Activated T-helper 1 cell treated with anti-CD3 and anti-CD28 coated beads, Interleukin-2, amount 50 U/mL, for 16 hours (primary cell): ENCODE results near the gene USH2A.

ENCODE experiments used
- DNase-seq, 2 donors: peaks; one replicate each; pipeline ENCODE4 v3.0.0-alpha.2; 2020; ENCODE audit warnings: low read depth in 1 of 2, low spot score in 1 of 2

The USH2A gene

DNA sequence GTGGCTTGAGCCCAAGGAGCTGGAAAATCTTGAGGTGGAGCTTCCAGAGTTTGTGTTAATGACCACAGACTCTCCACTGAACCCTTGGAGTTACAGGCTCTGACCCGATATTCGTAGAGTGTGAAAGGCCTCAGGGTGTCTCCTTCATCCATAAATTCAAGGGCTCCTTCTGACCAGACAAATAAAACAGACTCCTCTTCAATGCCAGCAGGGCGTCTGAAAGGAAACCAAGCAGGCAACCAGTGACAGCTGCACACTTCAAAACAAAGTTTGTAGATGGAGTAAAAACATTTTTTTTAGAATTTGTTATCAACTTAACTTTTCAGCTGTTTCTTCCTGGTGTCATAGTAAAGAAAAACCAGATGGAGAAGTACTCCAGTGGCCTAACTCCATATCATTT, 695.1 kb downstream of the USH2A start:
- DNase-seq, result no peak

DNA sequence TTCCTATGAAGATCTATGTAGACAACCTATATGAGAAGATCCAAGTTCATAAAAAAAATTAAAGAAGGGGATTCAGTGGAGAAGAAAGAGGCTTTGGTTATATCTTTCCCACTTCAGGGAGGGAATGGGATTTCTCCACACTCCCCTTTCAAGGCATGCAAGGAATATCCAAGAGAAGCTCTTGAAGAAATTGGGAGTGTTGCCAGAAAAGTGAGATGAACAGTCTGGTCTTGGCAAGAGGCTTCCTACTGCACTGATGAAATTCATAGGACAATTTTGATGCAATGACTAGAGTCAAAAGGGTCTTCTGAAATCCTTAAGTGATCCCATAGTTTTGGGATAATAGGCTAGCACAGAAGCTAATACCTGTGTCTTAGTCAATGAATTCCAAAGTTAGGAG, 703.1 kb downstream of the USH2A start:
- DNase-seq, result no peak

DNA sequence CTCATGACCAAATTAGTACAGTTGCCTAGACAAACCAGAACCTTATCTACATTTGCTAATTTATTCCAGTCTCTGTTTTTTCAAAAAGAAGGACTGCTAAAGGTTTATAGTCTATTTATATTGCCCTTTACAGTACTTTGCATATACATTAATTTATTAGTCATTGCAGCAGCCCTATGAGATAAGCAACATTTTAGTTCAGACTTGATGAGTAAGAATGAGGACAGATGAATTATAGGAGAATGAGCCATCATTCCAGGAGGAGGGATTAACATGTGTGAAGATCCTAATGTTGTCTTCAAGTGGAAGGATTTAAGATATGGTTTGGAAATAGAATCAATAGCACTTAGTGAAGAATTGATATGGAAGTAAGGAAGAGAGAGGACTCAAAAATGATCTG, 703.7 kb downstream of the USH2A start:
- DNase-seq, result no peak

DNA sequence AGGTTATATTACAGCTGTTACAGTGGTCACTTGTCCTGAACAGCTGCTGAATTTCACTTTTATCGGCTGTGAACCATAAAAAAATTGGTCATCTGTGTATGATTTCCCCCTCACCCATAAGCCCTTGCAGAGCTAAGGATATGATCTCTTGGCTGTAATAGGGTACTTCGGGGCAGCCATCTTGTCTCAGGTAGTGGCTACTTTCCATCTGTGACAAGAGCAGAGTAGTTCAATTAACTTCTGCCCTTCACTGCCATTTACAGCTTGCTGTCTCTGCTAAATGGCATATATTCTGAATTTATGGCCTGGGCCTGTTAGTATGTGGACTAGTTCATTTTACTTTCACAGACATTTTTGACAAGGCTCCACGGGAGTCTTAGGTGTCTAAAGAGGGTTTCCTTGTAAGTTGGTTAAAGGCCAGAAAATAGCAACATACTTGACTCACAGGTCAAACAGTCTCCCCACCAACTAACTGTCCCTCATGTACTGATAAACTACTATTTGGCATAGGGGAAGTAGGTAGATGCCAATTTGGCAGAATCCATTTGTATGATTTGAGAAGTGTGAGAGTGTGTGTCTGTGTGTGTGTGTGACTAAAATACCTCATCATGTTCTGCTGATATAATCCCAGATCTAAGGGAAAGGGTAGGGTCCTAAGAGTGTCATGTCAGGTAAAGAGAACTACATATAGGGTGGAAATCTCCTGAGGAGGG, 704.5 kb downstream of the USH2A start:
- DNase-seq, result no peak

DNA sequence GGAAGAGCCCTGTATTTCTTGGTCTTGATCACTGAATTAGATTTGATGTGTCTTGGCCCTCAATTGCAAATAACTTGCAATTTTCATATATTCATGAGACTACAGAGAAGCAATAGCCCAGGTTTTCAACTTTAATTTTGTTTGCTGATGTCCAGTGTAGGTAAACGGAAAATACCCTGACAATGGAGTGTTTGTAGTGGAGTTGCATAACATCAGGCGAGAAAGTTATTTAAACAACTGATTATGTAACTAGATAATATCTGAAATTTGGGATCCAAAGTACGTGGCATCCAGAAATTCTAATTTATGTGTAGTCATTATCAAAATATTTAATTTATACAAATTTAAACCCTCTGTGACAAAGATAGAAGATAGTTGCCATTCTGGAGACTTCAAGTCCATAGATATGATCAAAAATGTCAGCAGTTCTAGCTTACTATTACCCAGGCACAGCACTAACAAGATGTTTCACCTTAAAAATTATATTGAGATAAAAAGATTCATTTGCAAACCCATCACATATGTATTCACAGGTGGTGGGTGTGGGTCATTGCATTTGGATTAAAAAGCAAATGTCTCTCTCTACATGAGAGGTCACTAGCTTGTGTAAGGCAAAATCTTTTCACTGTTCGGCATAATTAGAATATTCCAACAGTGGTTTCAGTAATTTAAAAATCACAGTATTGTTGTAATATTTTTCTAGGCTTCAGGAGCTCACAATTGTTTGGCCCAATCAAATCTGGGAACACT, 705.4 kb downstream of the USH2A start:
- DNase-seq, result no peak

DNA sequence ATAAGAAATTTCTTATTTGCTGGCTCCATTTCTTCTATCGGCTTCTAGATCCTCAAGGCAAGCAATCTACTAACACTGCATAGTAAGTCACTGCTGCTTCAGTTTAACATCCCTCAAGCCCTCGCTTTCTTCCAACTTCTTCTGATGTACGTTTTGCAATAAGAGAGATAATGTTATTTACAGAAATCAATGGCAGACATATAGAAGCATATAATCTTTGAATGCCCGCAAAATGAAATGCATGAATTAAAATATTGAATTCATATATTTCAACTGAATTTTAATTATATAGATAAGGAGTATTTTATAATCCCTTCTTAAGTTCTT, 712.4 kb downstream of the USH2A start:
- no peak for DNase-seq

DNA sequence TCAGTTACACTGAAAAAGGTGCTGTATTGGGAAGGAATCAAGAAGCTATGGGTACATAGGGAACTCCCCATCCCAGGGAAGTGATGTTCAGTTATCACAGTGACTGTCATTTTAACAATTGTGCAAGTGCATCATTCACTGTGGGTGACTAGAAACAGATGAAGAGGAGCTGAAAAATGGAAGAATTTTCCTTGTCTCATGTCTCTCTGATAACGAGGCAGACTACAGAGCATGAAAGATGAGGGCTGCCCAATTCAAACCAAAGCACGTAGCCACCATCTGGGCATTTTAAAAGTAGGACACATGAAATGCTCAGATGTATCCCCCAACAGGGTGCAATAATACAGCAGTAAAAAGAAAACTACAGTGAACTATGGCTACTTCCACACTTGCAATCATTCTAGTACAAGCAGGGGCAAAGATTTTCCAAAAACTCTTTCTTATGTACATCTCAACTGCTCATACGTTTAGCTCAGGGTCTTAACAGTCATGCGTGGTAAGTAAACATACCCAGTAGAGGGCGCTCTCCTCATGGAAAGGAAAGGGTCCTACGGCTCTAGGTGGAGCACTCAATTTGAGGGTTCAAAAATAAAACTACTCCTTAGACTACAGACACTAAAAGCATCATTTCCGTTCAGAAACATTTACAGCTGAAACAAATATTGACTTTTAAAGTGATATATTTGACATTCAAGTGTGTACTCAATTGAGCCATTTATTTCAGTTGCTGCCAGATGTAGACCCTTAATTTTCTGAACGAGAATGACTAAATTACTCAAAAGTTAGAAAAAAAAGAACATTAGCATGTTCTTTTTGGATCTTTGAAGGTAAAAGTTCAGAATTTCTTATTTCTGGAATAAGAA, 713.0 kb downstream of the USH2A start:
- no peak for DNase-seq

DNA sequence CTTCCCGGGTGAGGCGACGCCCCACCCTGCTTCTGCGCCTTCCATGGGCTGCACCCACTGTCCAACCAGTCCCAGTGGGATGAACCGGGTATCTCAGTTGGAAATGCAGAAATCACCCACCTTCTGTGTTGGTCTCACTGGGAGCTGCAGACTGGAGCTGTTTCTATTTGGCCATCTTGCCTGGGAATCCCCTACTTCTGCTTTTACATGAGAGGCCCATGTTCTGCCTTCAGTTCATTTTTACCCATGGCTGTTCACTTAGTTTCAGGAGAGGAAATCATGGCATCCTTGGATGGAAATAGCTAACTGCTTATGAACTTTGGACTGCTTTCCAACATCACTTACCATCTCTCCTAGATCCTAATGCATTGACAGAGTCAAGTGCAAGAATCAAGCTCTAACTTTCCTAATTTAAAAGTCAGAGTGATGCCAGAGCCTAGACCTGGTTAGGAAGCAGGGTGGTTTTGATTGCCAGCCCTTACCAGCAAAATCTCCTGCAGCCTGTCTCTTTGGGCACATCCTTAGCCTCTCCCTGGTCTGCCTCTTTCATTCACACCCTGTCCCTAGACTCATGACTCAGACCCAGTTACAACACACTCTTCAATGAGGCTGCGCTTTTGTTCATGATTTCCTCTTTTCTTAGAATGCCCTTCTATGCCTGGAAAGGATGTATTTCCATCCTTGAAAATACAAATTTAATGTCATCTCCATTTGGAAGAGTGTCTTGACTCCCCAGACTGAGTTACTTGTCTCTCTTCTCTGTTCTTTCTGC, 719.0 kb downstream of the USH2A start:
- no peak for DNase-seq

DNA sequence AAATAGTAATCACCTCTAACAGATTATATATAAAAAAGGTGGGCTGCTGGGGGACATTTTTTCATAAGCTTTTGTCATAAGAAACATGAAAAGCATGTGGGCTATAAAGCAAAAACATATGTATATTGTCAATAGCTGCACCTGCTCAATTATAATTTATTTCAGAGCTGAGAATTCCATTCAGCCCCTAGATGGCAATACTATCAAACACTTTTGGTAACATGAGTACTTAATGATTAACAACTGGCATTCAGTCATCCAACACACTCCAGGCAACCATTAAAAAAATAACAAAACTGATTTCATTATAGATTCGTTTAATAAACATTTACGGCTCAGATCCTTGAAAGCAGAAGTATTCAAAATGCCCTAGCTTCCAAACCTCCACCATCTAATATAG, 741.0 kb downstream of the USH2A start:
- no peak for DNase-seq

DNA sequence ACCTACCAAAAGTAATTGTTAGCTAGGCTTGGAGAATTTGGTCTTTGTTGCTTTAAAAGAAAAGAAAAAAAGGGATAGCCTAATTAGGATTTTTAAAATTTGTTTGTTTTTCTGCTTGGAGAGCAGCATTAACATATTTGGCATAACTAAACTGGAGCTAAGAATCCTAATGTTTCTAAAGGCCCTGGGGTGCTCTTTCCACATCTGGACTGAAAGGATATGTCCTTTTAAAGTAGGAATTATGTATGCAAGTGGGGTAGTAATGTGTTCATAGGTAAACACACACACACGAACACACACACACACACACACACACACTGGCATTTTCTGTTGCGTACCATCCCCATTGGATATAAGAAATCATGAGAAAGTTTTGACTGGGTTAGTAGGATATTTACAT, 742.2 kb downstream of the USH2A start:
- DNase-seq, result no peak

DNA sequence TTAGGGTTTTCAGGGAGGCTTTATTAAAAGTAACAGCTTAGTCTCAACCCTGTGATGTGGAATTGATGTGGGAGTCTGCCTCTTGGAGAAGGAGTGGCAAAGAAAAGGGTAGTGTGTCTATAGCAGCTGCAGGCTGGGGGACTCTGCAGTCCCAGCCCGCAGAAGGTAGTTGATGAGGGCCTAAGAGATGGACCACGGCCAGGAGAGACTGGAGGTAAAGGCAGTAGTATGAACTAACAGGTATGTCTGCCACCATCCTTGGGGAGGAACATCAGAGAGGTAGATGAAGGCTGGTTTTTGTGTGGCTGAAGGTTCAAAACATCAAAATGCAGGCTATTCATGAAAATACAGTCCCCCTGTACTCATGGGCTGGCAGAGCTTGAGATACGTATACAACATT, 744.0 kb downstream of the USH2A start:
- DNase-seq, result no peak

DNA sequence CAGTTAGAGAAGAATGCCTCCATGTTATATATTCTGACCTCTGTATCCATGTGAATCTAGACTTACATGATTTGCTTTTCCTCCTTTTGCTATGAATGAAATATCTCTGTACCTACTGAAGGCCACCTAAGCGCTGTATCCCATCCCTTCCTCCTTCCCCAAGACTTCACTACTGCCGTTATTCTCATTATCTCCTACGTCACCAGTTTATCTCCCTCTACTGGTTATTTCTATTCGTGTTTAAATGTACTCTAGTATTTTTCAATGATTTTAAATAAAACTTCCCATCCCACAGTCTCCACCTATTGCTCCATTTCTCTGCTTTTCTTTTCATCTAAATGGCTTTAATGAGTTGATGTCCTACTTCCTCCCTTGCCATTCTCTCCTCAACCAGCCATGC, 746.1 kb downstream of the USH2A start:
- DNase-seq, result no peak

DNA sequence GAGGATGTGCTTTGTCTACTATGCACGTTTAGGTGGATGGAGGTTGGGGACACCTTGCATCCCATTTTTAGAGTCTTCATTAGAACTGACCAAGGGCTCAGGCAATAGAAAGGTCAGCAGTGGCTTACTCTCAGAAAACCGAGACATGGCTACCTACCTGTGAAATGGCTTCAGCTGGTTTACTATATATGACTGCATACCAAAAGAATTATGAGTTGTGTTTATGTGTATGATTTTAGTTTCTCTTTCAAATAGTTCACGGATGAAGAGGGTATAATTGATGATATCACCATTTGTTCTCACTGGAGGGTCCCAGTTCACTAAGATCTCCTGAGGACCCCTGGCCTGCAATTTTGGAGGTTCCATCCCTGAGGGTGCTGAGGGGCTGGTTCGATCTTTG, 749.3 kb downstream of the USH2A start:
- DNase-seq, result no peak

DNA sequence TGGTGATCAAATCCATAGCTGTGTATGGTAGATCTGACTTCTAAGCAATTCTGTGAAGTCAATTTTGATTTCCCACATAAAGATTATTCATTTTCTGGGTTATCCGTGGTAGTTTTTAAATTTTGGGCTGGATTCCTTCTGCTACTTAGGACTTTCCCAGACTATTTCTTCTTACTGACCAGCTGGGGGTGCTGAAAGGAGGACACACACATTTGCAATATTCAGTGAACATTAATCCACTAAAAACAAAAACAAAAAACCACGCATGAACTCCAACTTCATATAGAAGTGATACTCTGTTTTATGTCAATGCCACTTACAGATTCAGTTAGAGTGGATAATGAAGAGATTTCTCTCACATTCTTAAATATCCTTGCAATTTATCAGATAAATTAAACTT, 750.8 kb downstream of the USH2A start:
- DNase-seq, result no peak

DNA sequence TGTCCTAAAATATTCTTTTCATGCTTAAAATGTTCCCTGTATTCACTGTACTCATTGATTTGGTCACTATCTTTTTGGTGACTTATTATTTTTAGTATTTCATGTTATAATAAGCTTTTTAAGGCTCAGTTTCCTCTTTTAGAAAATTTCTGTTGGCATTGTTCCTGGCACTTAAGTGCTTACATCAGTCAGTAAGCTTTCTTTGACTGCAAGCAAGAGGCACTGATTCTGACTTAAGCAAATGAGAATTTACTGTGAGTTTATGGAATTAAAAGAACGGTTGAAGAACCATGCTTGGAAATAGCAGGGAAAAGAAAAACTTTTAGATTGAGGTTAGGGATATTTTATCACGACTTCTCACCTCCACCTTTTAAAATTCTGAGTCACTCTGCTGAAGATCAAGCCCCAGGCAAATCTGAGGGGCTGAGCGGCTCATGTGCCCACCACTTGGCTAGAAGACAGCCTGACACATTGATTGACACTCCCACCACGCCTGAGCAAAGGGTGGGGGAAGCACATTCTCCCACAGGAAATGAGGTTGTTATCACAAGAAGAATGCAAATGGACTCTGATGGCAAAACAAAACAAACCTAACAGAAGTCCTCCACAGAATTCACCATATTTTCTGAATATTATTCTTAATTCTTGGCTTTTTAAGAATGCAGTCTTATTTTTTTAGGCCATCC, 753.3 kb downstream of the USH2A start:
- no peak for DNase-seq

DNA sequence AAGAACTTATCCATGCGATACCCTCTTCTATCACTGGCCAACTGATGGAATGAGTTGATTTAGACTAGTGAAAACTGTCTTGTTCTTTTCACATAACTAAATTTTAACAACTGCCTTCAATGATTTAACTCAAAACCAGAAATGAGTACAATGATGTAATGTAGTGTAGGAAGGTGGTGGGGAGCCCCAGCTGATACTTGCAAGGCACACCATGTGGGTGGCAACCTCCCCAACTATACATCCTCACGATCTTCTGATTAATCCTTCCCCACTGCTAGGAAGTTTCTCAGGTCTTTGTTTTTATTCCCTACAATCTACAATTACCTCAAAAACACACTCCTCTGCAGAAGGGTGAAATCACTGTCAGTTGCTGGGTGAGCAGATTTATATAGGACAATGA, 755.5 kb downstream of the USH2A start:
- no peak for DNase-seq

DNA sequence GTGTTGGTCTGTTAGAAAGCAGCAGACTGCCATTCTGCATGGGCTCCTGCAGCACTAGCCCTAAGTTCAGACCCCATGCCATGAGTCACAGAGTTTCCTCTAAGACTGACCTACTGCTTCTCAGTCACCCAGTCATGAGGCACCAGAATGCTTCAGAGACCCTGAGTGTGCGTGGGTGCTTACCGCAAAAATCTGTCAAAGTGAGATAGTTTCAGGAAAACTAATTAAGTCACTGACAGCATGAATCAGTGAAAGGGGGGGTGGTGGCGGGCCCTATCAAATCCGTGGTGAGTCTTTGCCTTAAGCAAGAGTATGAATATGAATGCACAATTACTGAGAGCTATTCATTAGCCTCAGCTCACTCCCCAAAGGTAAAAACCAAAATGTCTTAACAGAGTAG, 758.0 kb downstream of the USH2A start:
- DNase-seq, result no peak

DNA sequence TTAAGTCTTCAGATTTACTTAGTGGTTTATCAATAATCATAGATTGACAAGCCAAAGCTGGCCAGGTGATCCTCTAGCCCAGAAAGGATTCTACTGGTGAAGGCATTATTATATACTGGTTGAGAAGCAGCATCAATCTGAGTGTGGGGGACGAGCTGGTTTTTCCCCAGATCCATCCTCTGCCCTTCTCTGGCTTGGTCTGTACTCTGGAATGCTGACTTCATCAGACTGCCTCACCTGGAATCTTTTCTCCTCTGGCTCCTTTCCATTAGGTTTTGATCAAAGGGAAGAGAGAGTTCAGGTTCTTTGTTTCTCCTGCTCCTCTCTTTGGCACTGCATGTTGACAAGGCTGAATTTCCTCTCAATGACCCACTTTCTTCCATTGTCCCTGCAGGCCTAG, 762.2 kb downstream of the USH2A start:
- DNase-seq, result no peak

DNA sequence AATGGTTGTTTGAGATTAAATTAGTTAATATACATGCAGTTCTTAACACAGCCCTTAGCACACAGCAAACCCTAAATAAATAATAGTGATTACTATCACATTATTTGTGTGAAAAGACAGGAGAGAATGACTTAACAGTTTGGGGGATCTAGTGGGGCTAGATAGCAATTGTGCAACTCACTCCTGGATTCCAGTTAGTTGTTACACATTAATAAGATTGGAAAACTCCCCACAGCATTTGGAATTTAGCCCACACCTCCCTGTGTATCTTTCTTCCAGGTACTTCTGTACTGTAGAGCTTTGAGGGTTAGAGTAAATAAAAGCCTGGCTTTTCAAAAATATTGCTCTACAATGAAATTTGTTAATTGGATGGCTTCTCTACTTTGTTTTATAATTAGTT, 763.0 kb downstream of the USH2A start:
- no peak for DNase-seq

DNA sequence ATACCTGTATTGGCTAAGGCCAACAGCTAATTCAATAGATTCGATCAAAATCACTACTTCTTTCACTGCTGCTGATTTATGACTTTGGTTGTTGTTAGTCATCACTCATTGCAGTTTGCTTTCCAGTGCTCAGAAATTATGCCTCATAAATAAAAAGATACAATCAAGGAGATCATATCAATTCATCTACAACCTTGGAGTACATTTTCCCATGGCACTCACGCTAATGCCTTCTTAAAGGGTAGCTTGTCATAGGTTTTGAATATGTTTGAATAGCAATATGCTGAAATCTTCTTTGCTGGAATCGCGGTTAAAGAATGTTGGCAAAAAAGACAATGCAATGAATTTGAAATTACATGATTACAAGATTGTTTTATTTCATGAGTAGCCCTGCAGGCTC, 766.2 kb downstream of the USH2A start:
- DNase-seq, result no peak

DNA sequence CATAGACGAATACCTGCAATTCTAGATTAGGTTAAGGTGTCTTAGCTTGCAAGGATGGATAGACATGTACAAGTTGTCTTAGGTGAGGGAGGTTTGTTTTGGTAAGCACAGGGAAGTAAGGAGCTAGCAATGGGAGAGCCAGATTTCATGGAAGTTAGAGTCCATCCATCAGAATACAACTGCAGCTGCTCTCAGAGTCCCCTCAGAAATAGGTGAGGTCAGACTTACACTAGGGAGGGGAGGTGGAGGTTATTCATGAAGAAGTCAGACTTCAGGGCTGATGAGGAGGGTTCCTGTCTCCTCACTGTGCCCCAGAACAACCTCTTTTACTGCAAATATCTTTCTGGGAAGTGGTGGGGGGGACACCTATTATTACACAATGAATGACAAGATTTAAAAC, 770.9 kb downstream of the USH2A start:
- DNase-seq, result no peak
